AG20443 (cell line): Measurements from ENCODE around the gene RUNX1.

Experiments
- DNase-seq: peaks from one replicate; pipeline ENCODE4 v3.0.0; 2012; ENCODE audit warnings: low spot score, mixed read lengths

The RUNX1 gene

DNA sequence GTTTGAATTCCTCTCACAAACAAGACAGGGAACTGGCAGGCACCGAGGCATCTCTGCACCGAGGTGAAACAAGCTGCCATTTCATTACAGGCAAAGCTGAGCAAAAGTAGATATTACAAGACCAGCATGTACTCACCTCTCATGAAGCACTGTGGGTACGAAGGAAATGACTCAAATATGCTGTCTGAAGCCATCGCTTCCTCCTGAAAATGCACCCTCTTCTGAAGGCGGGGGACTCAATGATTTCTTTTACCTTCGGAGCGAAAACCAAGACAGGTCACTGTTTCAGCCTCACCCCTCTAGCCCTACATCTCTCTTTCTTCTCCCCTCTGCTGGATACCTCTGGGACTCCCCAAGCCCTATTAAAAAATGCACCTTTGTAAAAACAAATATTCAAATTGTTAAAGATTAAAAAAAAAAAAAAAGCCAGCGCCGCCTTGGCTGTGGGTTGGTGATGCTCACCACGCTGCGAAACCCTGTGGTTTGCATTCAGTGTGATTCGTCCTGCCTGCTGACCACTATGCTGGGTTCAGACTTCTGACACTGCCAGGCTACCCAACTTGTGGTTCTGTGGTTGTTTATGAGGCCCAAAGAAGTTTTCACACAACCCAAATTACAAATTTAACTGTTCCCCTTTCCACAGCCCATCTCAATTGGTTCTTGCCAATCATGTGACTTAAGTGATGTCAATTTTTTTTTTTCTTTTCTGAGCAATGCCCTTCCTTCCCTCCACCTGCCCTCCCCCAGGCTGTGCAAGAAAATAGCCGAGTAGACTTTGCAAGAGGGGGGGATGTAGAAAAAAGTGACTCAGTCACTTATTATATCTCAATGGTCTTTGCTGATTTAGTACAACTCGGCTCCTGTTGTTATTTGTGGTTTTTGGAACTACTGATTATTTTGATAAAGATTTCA is at the start of gene RUNX1:
TSS of gene RUNX1 (minus strand) at position 597 of the 912 bp plus-strand sequence.
- DNase-seq, result peak; percentile 40

DNA sequence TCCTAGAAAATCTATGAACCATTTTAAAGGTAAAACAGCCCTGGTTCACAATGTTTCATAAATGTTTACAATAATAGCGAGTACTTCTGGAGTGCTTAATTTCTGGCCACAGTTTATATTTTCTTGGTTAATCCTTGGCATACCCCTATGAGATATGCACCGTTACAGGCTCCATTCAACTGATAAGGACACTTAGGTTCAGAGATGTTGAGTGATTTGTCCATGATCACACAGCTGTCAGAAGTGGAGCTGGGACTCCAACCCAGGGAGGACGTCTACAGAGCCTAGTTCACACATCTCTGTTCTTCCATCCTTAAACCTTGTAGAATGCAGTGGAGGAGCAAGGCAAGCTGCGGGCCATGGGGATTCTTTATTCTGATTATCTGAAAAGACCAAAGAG is 48.4 kb upstream of the RUNX1 start:
- DNase-seq, result no peak

DNA sequence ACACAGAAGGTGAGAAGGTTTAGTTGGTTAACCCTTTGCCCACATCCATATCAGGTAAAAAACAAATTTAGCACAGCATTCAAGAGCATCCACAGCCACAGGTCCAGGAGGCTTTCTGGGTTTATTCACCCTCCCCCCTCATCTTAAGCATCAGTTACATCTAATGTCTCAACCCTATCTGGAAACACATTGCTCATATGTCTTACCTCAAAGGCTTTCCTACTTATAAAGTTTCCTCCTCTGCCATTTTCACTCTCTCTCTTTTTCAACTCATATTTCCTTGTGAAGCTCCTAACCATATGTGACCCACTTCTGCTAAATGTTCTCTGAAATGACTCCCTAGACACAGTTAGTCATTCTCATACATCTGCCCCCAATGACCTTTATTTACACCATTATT is 47.9 kb upstream of the RUNX1 start:
- no peak for DNase-seq

DNA sequence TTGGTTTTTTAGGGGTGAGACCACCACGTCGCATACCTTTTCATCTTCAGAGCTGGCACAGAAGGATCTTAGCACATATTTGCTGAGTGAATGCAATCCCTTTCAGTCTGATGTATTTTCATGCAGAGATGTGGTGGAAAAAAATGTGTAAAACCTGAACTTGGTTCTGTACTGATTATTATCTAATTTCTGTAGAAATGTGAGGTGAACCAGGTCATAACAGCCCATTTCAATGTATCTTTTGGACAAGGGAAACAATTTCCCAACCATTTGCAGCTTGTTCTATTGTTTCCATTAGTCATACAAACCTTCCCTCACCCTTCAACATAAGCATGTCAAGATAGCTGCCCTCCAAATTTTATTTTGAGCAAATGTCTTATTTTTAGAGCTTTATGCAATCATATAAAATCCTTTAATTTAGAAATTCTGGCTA is 46.8 kb upstream of the RUNX1 start:
- peak; percentile 34 for DNase-seq

DNA sequence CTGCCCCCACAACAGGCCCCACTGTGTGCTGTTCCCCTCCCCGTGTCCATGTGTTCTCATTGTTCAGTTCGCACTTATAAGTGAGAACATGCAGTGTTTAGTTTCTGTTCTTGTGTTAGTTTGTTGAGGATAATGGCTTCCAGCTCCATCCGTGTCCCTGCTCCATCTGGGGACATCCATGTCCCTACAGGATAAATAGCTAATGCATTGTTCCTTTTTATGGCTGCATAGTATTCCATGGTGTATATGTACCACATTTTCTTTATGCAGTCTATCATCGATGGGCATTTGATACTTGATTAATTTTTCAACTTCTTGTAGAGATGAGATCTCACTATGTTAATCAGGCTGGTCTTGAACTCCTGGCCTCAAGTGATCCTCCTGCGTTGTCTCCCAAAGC is 44.4 kb upstream of the RUNX1 start:
- no peak for DNase-seq

DNA sequence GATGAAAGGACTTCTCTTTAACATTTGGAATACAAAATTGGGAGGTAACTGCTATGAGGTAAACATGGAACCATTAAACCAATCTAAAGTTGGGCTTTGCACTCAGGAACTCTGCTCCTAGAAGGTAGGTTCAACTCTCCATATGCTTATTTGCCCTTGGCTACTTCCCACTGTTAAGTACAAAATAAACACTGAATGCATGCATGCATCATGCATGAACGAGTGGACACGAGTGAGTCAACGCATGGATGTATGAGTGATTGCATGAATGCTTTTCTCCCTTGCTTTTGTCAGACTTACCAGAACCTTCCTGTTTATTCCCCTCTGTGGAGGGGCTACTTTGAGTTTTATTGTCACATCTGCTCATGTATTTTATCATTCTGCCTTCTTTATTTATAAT is 42.4 kb upstream of the RUNX1 start:
- no peak for DNase-seq

DNA sequence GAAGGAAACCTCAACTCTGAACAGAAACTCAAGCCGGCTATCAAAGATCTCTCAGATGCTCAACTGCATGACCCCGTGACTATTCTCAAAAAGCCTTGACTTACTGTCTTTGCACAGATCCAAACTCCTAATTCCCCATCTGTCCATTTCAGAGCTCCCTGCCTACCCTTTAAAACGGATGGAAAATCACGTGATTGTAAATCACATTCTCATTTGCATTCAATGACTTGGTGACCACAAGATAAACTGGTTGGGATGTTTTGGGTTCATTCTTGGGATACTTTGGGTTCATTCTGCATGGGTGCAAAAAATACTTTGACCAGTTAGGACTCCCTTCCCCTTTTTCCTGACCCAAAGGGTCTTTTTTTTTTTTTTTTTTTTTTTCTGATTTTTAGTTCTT is 41.3 kb upstream of the RUNX1 start:
- no peak for DNase-seq

DNA sequence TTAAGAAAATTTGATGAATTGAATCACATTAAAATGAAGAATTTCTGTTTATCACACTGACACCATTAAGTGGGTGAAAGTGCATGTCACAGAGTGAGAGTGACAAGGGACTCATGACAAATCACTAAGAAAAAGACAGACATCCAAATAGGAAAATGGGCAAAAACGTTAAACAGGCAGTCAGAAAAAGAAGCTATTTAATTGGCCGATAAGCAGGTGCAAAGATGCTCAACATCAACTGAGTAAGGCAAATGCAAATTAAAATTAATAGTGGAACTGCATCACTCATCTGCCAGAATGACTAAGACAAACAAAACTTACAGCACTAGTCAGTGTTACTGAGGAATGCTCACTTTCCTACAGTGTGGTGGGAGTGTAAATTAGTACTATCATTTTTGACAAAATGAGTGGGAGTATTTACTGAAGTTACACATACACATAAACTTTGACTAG is 39.2 kb upstream of the RUNX1 start:
- no peak for DNase-seq

DNA sequence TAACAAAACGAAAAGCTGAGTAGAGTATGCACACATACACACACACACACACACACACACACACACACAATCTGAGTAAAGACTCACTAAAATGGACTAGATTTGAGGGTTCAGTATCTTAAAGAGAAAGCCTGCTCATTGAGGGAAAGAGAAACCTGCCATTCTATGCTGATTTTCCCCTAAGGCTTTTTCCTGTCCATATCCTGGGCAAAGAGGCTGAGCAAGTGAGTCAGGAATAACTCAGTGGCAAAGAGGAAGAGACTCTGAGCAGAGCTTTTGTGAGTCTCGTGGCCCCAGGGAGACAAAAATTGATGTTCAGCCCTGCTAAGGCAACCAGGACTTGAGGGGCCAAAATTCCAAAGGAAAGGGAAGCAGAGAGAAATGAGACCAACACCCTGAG is 37.3 kb upstream of the RUNX1 start:
- peak; percentile 43 for DNase-seq

DNA sequence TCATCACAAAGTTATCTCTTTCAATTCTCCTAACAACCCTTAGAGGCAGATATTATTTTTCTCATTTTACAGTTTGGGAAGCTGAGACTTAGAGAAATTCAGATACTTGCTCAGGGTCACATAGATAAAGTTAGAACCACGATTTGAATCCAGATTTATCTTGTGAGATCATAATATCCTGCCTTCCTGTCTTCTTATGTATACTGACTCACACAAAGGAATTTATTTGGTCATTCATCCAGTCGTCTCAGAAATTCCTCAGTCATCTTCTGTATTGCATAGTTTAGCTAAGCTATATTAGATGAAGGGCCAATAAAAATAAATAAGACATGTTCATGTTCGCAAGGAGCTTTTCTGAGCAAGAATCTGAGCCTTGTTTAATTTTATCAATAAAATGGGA is 35.8 kb upstream of the RUNX1 start:
- peak; percentile 63 for DNase-seq

DNA sequence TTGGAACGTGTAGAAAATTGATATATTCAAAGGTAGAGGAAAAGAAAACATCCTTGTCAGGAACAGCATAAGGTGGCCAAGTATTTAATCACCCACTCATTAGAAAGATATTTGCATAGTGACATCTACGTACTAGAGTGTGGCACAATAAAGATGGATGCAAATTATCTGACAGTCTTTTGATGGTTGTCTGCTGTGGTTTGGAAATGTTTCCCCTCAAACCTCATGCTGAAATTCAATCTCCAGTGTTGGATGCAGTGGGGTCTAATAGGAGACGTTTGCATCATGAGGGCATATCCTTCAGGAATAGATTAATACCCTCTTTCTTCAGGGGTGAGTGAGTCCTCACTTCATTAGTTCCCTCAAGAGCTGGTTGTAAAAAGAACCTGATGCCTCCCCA is 34.1 kb upstream of the RUNX1 start:
- DNase-seq, result no peak

DNA sequence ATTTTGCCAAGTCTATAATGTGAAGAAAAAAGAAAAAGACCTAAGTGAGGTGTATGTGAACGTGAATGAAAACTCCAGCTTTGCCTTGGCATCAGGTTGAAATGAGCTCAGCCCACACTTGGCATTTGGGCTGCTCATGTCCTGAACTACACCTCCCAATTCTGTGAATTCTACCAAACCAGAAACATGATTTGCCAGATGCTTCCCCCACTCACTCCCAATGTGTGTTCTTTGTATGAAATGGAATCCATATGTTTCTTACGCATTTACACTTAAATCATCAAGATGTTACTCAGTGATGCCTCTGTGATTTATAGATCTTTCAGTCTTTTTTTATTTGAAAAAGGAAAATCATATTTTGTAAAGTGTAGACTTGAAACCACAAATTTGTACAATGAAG is 32.8 kb upstream of the RUNX1 start:
- no peak for DNase-seq

DNA sequence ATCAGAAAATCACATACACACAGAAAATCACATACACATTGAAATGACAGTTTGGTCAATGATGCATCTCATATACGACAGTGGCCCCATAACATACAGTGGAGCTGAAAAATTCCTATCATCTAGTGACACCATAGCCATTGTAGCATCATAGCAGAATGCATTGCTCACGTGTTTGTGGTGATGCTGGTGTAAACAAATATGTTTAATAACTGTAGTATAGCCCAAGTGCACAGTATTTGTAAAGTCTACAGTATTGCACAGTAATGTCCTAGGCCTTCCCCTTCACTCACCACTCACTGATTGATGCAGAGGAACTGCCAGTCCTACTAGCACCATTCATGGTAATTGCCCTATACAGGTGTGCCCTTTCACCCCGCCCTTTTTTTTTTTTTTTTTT is 30.1 kb upstream of the RUNX1 start:
- DNase-seq, result no peak

DNA sequence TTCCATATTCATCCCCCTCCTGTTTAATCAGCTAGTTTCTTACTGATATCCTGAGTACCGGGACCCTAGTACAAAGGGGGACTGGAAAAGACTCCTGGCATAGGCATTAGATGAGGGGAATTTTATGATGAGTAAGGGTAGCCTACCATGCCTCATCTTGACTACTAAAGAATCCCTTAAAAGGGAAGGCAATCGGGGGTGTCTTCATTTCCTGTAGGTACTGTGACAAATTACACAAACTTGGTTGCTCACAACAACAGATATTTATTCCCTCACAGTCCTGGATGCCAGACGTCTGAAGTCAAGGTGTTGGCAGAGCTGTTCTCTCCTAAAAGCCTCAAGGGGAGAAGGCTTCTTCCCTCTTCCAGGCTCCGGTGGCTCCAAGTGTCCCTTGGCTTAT is 28.9 kb upstream of the RUNX1 start:
- no peak for DNase-seq

DNA sequence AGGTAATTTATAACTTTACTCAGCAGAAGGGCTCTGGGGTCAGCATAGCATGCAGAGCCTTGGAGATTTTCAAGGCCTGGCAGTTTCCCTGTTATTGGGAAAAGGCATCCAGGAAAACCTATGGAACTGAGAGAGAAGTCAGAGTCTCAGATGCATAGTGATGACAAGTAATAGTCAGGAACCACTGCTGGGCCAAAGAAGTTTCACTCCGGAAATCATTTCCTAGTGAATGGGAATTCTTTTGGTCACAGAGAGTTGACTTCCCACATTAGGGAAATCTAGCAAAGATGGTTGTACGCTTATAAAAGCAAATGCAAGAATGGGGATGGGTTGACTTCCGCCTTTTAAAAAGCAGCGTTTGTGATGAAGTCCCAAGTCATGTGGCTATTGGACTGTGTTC is 28.4 kb upstream of the RUNX1 start:
- DNase-seq, result no peak

DNA sequence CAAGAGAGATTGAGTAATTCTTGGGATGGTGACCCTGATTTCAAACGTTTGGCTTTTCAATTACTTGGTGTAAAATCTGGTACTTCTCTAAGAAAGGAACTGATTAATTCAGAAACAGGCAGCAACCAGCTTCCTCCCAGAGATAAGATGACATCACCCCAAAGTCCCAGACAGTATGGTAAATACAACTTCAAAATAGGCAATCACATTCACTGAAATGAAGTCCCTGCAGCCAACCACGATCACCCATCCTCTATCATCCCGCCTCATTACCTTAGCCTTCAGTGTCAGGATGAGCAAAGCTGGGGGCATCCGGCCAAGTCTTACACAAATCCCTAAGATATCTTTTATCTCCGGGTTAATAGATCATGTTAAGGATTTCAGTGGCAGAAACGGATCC is 26.4 kb upstream of the RUNX1 start:
- peak; percentile 45 for DNase-seq

DNA sequence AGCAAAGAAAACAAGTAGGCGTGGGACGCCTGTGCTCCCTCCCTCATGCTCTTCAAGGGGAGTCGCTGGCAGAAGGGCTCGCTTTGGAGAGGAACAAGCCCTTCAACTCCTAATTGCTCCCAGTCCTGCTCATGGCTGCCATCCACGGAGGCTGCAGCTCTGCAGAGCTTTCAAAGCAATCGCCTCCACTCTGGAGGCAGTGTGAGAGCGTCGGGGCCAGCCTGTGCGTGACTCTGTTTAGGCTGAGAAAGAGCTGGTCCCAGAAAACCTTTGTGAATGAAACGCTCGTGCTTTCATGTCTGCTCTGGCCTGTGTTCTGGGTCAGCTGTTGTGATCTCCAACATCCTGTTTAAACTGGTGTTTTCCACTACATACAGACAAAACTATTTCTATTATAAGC is 23.9 kb upstream of the RUNX1 start:
- peak; percentile 70 for DNase-seq

DNA sequence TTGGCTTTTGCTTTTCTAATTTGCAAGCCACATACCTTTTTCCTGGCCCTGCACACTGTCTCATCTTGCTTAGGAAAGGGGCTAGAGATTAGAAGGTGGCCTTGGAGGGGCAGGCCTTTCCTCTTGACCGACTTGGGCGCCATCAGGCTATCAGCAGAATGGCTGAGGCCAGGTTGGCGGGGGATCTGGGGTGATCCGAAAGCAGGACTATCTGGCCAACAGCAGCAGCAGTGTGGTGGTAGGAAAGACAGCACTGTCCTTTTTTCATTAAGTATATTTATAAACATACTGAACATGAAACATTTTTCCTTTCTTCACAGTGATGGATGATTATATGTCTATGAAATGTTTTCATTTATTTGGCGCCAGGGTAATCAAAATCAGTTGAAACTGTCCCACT is 23.5 kb upstream of the RUNX1 start:
- DNase-seq, result peak; percentile 20

DNA sequence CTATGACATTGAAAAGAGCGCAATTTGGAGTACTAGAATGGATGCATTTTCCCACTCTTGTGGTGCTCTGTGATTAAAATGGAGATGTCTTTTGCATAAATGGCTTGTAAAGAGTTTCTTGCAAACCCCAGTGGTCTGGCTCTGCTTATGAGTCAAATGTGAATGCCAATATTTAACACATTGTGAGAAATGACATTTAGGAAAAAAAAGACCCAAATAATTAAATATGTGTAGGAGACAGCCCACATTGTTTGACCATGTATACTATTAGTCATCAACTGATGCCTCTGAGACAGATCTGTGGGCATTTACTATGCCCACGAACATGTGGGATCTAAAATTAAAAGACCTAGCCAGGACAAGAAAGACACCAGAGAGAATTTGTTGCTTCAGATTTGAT is 22.2 kb upstream of the RUNX1 start:
- DNase-seq, result no peak

DNA sequence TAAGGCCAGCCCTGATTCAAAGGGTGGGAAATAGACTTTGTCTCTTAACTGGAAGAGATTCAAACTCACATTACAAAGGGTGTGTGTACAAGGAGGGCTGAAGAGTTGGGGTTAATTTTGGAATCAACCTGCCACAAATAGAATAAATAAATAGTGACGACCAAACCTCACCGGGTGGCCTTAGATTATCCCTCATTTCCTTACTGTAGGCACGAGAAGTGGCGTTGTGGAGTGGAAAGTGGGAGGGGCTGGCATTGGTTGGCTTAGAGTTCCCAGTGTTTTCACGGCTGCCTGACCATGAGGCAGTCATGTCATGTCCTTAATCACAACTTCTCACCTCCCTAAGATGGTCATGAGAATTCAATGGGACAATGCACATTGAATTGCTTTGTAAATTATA is 21.3 kb upstream of the RUNX1 start:
- no peak for DNase-seq

DNA sequence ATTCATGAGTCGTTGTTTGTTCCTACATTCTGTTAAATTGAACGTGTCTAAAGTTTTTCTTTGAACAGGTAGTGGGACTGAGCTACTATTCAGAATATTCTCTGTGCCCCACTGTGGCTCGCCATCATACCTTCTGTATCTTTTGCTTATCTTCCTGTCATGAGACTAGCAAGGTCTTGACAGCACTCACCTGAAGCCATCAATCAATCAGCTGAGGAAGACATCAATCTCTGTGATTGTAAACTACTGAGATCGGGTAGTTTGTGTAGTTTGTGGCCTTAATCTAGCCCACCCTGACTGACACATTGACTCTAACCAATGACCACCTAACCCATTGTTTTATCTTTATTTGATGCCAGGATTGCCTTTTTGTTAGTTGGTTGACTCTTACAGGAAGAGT is 17.7 kb upstream of the RUNX1 start:
- DNase-seq, result no peak

DNA sequence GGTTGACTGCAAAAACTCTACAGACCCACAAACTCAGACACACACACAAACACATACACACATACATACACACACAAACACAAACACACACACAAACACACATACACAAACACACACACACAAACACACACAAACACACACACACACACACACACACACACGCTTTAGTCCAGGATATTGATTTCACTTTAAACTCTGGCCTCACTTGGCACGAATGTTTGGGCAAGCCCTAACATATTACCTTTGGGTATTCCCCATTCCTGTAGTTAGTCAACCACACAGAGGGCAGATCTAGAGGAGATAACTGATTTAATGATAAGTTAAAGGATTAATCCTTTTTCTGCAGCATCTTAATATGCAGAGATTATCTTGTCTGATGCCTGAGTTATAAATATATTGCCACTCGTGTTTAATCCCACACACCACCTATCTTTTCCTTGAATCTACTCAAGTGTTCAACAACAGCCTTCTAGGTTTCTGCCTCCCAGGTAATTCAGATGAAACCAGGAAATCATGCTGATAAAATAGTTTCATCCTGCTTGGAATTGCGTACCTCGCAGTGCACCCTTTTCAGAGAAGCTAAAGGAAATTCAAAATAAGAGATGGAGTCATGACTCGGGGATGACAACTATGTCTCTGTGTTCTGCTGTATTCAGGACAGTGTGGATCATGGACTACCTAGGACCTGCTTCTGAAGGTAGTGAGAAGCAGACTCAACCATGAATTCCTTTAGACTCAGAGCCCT is 14.5 kb upstream of the RUNX1 start:
- no peak for DNase-seq

DNA sequence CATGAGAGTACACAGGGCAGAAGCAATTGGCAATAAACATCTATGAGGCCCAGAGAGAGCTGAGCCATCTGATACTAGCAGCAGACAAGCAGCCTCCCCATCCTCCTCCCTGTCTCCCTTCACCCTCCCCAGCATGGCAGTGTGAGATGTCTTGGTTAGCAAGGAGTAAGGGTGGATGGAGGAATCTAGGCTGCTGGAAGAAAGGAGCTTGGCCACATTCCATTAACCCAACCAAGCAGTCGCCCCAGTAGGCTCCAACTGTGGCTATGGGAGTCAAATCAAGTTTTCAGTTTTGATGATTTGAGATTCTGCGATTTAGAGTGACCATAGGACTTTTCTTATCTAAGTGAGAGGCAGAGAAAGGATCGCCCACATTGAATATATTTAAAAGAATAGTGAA is 12.9 kb upstream of the RUNX1 start:
- DNase-seq, result no peak
